K562 (cell line): ENCODE measurements around the gene HUS1. TPM values are rescaled to one million over a fixed set of nuclear protein-coding genes. Genes with fewer than 3 reads are reported as not detected.

Experiments
- ATAC-seq: fragments of 200-7000 bp; cut with Tn5 transposase; 3 replicates; pipeline ENCODE4 v1.9.1; 2020; ENCODE audit warnings: moderate library complexity
- BruUV-seq: library from RNA; stranded (reverse); fragments of 400-500 nt; replicated peaks from 2 replicates; lab custom pipeline; 2021; lab: Mats Ljungman, UMichigan
- CTCF ChIA-PET: fragments of 300-600 bp; formaldehyde crosslinking; extraction: SDS; loops from one replicate; lab custom pipeline; 2021; ENCODE audit warnings: low intra/inter-chr PET ratio; lab: Yijun Ruan, JAX
- POLR2A ChIA-PET: fragments of 300-600, 350-650 bp; sonication (Branson Sonifier 250); formaldehyde crosslinking; extraction: SDS; loops from one replicate; lab custom pipeline; 2021; ENCODE audit warnings: antibody characterized with exemption, inconsistent platforms; lab: Yijun Ruan, JAX
- DNase-seq, 4 experiments: peaks; one replicate each; pipeline versions ENCODE4 v3.0.0 to v3.0.0-alpha.2; 2011 to 2018; ENCODE audit warnings: low spot score in 3 of 4, mixed read lengths in 3 of 4; ENCODE audit errors: extremely low read depth in 1 of 4
- FAIRE-seq: peaks from 2 replicates; lab custom pipeline; 2011; peaks lifted over from hg19 to GRCh38; lab: Jason Lieb, UNC
- H2AFZ ChIP-seq: 2 replicates; pipeline ENCODE4 v1.6.0; 2011; ENCODE audit warnings: low read depth, low read length, control low read depth, inconsistent platforms
- H3K27ac ChIP-seq: fragments of 200-600 bp; 3 replicates; pipeline ENCODE4 v1.8.0; 2011; ENCODE audit warnings: low read depth, mild to moderate bottlenecking, control low read depth, inconsistent platforms, low read length, moderate library complexity, mixed read lengths; ENCODE audit errors: extremely low read depth
- H3K27me3 ChIP-seq, 2 experiments: fragments of 300-600 bp in 1 of 2; 2 replicates in 1 of 2; 3 replicates in 1 of 2; pipeline versions ENCODE4 v1.6.0 to v1.8.0; 2011; ENCODE audit warnings: inconsistent platforms in 2 of 2, low read length in 2 of 2, mild to moderate bottlenecking in 1 of 2, mixed read lengths in 1 of 2, moderate library complexity in 1 of 2; ENCODE audit not compliant: control insufficient read depth in 2 of 2, insufficient read depth in 2 of 2
- H3K36me3 ChIP-seq: fragments of 300-600 bp; 3 replicates; pipeline ENCODE4 v1.8.0; 2011; ENCODE audit warnings: mild to moderate bottlenecking, low read length, inconsistent platforms; ENCODE audit not compliant: control insufficient read depth, insufficient read depth
- H3K4me1 ChIP-seq, 2 experiments: fragments of 200-600 bp in 1 of 2; replicated peaks in 1 of 2; 2 replicates in 1 of 2; 3 replicates in 1 of 2; pipeline versions ENCODE4 v1.5.1 to v1.8.0; 2011; ENCODE audit warnings: inconsistent platforms in 2 of 2, low read length in 2 of 2, mild to moderate bottlenecking in 1 of 2, mixed read lengths in 1 of 2, moderate library complexity in 1 of 2; ENCODE audit not compliant: control insufficient read depth in 2 of 2, insufficient read depth in 2 of 2
- H3K4me2 ChIP-seq: 2 replicates; pipeline ENCODE4 v1.6.1; 2011; ENCODE audit warnings: low read length, control low read depth, inconsistent platforms, mixed read lengths; ENCODE audit not compliant: insufficient read depth
- H3K4me3 ChIP-seq: fragments of 200-600 bp; sonication (generic), shearing (Covaris generic); 2 replicates; pipeline ENCODE4 v1.5.1; 2016; ENCODE audit warnings: control low read depth, inconsistent platforms
- H3K79me2 ChIP-seq: fragments of 200-600 bp; 3 replicates; pipeline ENCODE4 v1.8.0; 2011; ENCODE audit warnings: low read length, inconsistent platforms; ENCODE audit not compliant: control insufficient read depth, insufficient read depth
- H3K9ac ChIP-seq, 2 experiments: 2 replicates each; pipeline versions ENCODE4 v1.6.0 to v1.6.1; 2011; ENCODE audit warnings: low read depth in 2 of 2, low read length in 2 of 2, control low read depth in 1 of 2, inconsistent platforms in 1 of 2, mild to moderate bottlenecking in 1 of 2, mixed read lengths in 1 of 2; ENCODE audit not compliant: insufficient read depth in 1 of 2
- H3K9me1 ChIP-seq: one replicate; pipeline ENCODE4 v1.6.0; 2011; ENCODE audit warnings: inconsistent platforms, mild to moderate bottlenecking, low read length, moderate library complexity; ENCODE audit not compliant: control insufficient read depth, insufficient read depth
- H3K9me3 ChIP-seq: replicated peaks from 2 replicates; pipeline ENCODE4 v1.5.1; 2011; ENCODE audit warnings: low read depth, low read length, inconsistent platforms; ENCODE audit not compliant: control insufficient read depth, insufficient read depth
- H4K20me1 ChIP-seq: replicated peaks from 2 replicates; pipeline ENCODE4 v1.6.1; 2011; ENCODE audit warnings: low read length, inconsistent platforms, mixed read lengths; ENCODE audit not compliant: control insufficient read depth, insufficient read depth
- AFF1 ChIP-seq, 2 experiments: fragments of 450-650 bp; IDR thresholded peaks; 2 replicates each; pipeline ENCODE4 v1.6.1; 2018; ENCODE audit warnings: mild to moderate bottlenecking in 2 of 2, low read depth in 1 of 2; ENCODE audit not compliant: partially characterized antibody in 2 of 2
- BRCA1 ChIP-seq, 2 experiments: fragments of 450-650 bp in 1 of 2; sonication (generic) in 1 of 2; formaldehyde crosslinking in 1 of 2; IDR thresholded peaks; 2 replicates each; pipeline versions ENCODE4 v1.5.0 to v1.6.1; 2017 to 2020; ENCODE audit warnings: mild to moderate bottlenecking in 1 of 2, missing genetic modification reagents in 1 of 2
- EWSR1 ChIP-seq: fragments of 450-650 bp; IDR thresholded peaks from 2 replicates; pipeline ENCODE4 v1.6.1; 2018; ENCODE audit warnings: borderline replicate concordance, mild to moderate bottlenecking, low read depth, moderate library complexity; ENCODE audit not compliant: partially characterized antibody
- HINFP ChIP-seq: fragments of 450-650 bp; conservative IDR thresholded peaks from 2 replicates; pipeline ENCODE4 v1.6.1; 2016; ENCODE audit warnings: missing genetic modification characterization, low read depth, mild to moderate bottlenecking, control low read depth, missing compliant biosample characterization
- HIVEP1 ChIP-seq: fragments of 250-450 bp; sonication (Bioruptor Pico); IDR thresholded peaks from 2 replicates; pipeline ENCODE4 v1.4.0; 2020; ENCODE audit warnings: mild to moderate bottlenecking
- NFE2 ChIP-seq: IDR thresholded peaks from 2 replicates; pipeline ENCODE4 v1.6.1; 2014; ENCODE audit warnings: antibody characterized with exemption, low read depth
- RAD21 ChIP-seq, 2 experiments: fragments of 250-450 bp in 1 of 2; fragments of 450-650 bp in 1 of 2; sonication (Bioruptor Pico) in 1 of 2; formaldehyde crosslinking in 1 of 2; IDR thresholded peaks in 1 of 2; conservative IDR thresholded peaks in 1 of 2; 2 replicates each; pipeline versions ENCODE4 v1.4.0 to v1.8.0; 2020 to 2022; ENCODE audit warnings: mild to moderate bottlenecking in 2 of 2, moderate library complexity in 1 of 2
- RBBP5 ChIP-seq: fragments of 200-600 bp; sonication (generic); IDR thresholded peaks from 2 replicates; pipeline ENCODE4 v1.6.1; 2012; ENCODE audit warnings: borderline replicate concordance, mild to moderate bottlenecking, low read length, control low read depth, inconsistent platforms; ENCODE audit not compliant: insufficient read depth, poor library complexity, severe bottlenecking
- TAL1 ChIP-seq: fragments of 450-650 bp; IDR thresholded peaks from 2 replicates; pipeline ENCODE4 v1.6.1; 2016; ENCODE audit warnings: mild to moderate bottlenecking
- TBP ChIP-seq: optimal IDR thresholded peaks from 2 replicates; pipeline ENCODE3; 2011; ENCODE audit warnings: low read depth, low read length, improper control_type of control experiment
- TRIM24 ChIP-seq, 2 experiments: fragments of 450-650 bp; IDR thresholded peaks; 2 replicates each; pipeline ENCODE4 v1.6.1; 2016
- YBX1 ChIP-seq: fragments of 450-650 bp; IDR thresholded peaks from 2 replicates; pipeline ENCODE4 v1.7.1; 2016; ENCODE audit warnings: mild to moderate bottlenecking
- WGBS: fragments of 100-300 bp; shearing (Covaris generic); methylation state at CpG from one replicate; pipeline ENCODE4 v1.1.6; 2016; ENCODE audit warnings: low coverage, mixed read lengths; ENCODE audit not compliant: insufficient coverage; ENCODE audit errors: missing lambda C conversion rate; 5-methylcytosine and 5-hydroxymethylcytosine counted together
- in situ Hi-C: fragments of 300-500 bp; cut with MboI; formaldehyde crosslinking; loops from 4 replicates; pipeline ENCODE4 v1.15.0; 2018; ENCODE audit warnings: inconsistent platforms, mixed read lengths
- intact Hi-C: fragments of 100-400 bp; cut with micrococcal nuclease; formaldehyde crosslinking; loops from 2 replicates; pipeline ENCODE4 v1.14.2; 2022
- polyA plus RNA-seq, 8 experiments: library from polyadenylated mRNA; depleted of rRNA in 4 of 8; stranded (reverse) in 5 of 8; unstranded in 3 of 8; fragments of >200 nt; fragmentation: Nextera tagmentation in 2 of 8; fragmentation: Illumina TruSeq in 1 of 8; extraction: Ambion mirVana in 2 of 8; extraction: Trizol in 1 of 8; gene quantifications; 2 replicates each; pipeline versions ENCODE4 v1.2.1 to v1.2.3, GENCODE V29; 2011 to 2014; ENCODE audit warnings: inconsistent platforms in 1 of 8, missing spikeins in 1 of 8
- total RNA-seq, 7 experiments: library from RNA; depleted of rRNA in 6 of 7; stranded (reverse); fragments of >200 nt in 6 of 7; fragmentation: Illumina TruSeq in 2 of 7; extraction: Trizol in 2 of 7; gene quantifications; 2 replicates each; pipeline versions ENCODE4 v1.2.1 to v1.2.3, GENCODE V29; 2011 to 2021; ENCODE audit warnings: low replicate concordance in 1 of 7
- TF ChIP-seq, protein P1 (sequence below): fragments of 250-450 bp; sonication (Bioruptor Pico); IDR thresholded peaks from 2 replicates; pipeline ENCODE4 v1.4.0; 2020; ENCODE audit warnings: mild to moderate bottlenecking, moderate library complexity

The HUS1 gene
- total and polyA plus RNA-seq, 9 of the 15 experiments (the other 6 are each of a cell fraction or from before 2014, with no cell fraction given) = 11.5 to 27.0 (median 16.5) TPM

GRCh38 chr7:47947355-47947749, 32.1 kb downstream of the HUS1 start:
- no peak for FAIRE-seq
- ChIA-PET CTCF (interaction anchor here (3.0 kb wide), 1 partner anchor 162 kb away, joined by 39 read pairs; no protein-coding TSS in a partner anchor), POLR2A (interaction anchor here (0.6 kb wide), 1 partner anchor 388 kb away, joined by 3 read pairs; no protein-coding TSS in a partner anchor)
- H3K36me3 ChIP-seq = no peaks in the 10 kb centered on the region
- H3K27me3 ChIP-seq = peaks cover 10 to 41% of the 10 kb centered on the region in 2 experiments; a peak in 4 of 5 replicates
- ATAC-seq = no peak
- H3K9me3 ChIP-seq = no peaks in the 10 kb centered on the region; the same call in 1 of the 2 replicates
- H3K9me1 ChIP-seq = no peaks in the 10 kb centered on the region
- DNase-seq = no peak
- H3K79me2 ChIP-seq = no peaks in the 10 kb centered on the region
- H3K9ac ChIP-seq = no peak overlapping the region
- 6% methylated on average over 6 of the region's 7 CpGs for WGBS
- no TSS peak for BruUV-seq
- H3K4me2 ChIP-seq = no peak overlapping the region
- H3K4me1 ChIP-seq = no peaks in the 10 kb centered on the region
- intact Hi-C loops (loop anchor here (5.0 kb wide), 2 partner anchors 205 to 1905 kb away; no protein-coding TSS in a partner anchor), in situ Hi-C loops (no loop called here)
- H4K20me1 ChIP-seq = no peaks in the 10 kb centered on the region; the same call in none of the 2 replicates
- no peak overlapping the region for H2AFZ ChIP-seq
- no peak overlapping the region for H3K4me3 ChIP-seq
- H3K27ac ChIP-seq = no peak overlapping the region
- TF ChIP-seq TBP (no peak), EWSR1 (no peak), YBX1 (no peak), TRIM24 (IDR thresholded peaks at IDR 0.05) (no peak), NFE2 (no peak), AFF1 (IDR thresholded peaks at IDR 0.05; ENCODE audit: low read depth in 1 of 2, partially characterized antibody in 2 of 2) (no peak), TAL1 (no peak), RAD21 (CRISPR knock-in tag; conservative IDR thresholded peaks at IDR 0.05 in 1 of 2, IDR thresholded peaks at IDR 0.05 in 1 of 2) (no peak), BRCA1 (IDR thresholded peaks at IDR 0.05) (no peak), BRCA1 (CRISPR knock-in tag; IDR thresholded peaks at IDR 0.05) (no peak), HINFP (no peak), RBBP5 (no peak), HIVEP1 (no peak)
- TF ChIP-seq, protein P1, sequence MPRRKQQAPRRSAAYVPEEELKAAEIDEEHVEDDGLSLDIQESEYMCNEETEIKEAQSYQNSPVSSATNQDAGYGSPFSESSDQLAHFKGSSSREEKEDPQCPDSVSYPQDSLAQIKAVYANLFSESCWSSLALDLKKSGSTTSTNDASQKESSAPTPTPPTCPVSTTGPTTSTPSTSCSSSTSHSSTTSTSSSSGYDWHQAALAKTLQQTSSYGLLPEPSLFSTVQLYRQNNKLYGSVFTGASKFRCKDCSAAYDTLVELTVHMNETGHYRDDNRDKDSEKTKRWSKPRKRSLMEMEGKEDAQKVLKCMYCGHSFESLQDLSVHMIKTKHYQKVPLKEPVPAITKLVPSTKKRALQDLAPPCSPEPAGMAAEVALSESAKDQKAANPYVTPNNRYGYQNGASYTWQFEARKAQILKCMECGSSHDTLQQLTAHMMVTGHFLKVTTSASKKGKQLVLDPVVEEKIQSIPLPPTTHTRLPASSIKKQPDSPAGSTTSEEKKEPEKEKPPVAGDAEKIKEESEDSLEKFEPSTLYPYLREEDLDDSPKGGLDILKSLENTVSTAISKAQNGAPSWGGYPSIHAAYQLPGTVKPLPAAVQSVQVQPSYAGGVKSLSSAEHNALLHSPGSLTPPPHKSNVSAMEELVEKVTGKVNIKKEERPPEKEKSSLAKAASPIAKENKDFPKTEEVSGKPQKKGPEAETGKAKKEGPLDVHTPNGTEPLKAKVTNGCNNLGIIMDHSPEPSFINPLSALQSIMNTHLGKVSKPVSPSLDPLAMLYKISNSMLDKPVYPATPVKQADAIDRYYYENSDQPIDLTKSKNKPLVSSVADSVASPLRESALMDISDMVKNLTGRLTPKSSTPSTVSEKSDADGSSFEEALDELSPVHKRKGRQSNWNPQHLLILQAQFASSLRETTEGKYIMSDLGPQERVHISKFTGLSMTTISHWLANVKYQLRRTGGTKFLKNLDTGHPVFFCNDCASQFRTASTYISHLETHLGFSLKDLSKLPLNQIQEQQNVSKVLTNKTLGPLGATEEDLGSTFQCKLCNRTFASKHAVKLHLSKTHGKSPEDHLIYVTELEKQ (CRISPR knock-in tag) = no peak
